HG03196 (cell line): ENCODE measurements around the gene KRT2.

Experiments
- ATAC-seq: cut with Tn5 transposase; IDR thresholded peaks from one replicate; pipeline ENCODE4 v1.9.1; 2021; ENCODE audit not compliant: unreplicated experiment

KRT2 gene

GRCh38 chr12:52617403-52617785 lies 34.6 kb downstream of the KRT2 start:
- no peak for ATAC-seq

- no peak for ATAC-seq
Measured at GRCh38 chr12:52616680-52617402, 35.2 kb downstream of the KRT2 start.

- ATAC-seq: no peak
Measured at GRCh38 chr12:52615912-52616311, 36.1 kb downstream of the KRT2 start.

GRCh38 chr12:52615208-52615868 lies 36.7 kb downstream of the KRT2 start:
- no peak for ATAC-seq

- no peak for ATAC-seq
Measured at GRCh38 chr12:52614381-52615207, 37.4 kb downstream of the KRT2 start.

- ATAC-seq: no peak
Measured at GRCh38 chr12:52613384-52614030, 38.5 kb downstream of the KRT2 start.

GRCh38 chr12:52612431-52613383 lies 39.3 kb downstream of the KRT2 start:
- no peak for ATAC-seq

- ATAC-seq: no peak
Measured at GRCh38 chr12:52611080-52611468, 40.9 kb downstream of the KRT2 start.

GRCh38 chr12:52608826-52609630 lies 43.0 kb downstream of the KRT2 start:
- ATAC-seq: no peak

GRCh38 chr12:52608161-52608560 lies 43.9 kb downstream of the KRT2 start:
- no peak for ATAC-seq

- ATAC-seq: no peak
Measured at GRCh38 chr12:52607314-52607713, 44.7 kb downstream of the KRT2 start.

GRCh38 chr12:52606581-52607218 lies 45.3 kb downstream of the KRT2 start:
- no peak for ATAC-seq

GRCh38 chr12:52606096-52606495 lies 45.9 kb downstream of the KRT2 start:
- ATAC-seq: no peak

- ATAC-seq: no peak
Measured at GRCh38 chr12:52605542-52605941, 46.5 kb downstream of the KRT2 start.

GRCh38 chr12:52604859-52605258 lies 47.2 kb downstream of the KRT2 start:
- ATAC-seq: no peak

- ATAC-seq: no peak
Measured at GRCh38 chr12:52603314-52603713, 48.7 kb downstream of the KRT2 start.

GRCh38 chr12:52602552-52602951 lies 49.5 kb downstream of the KRT2 start:
- ATAC-seq: no peak

GRCh38 chr12:52601671-52602070 lies 50.3 kb downstream of the KRT2 start:
- ATAC-seq: no peak

- no peak for ATAC-seq
Measured at GRCh38 chr12:52600941-52601481, 51.0 kb downstream of the KRT2 start, which contains the start of gene KRT72. Gene KRT72, minus strand, starts transcription at chr12:52601463. Its CDS starts 11 bp downstream, at chr12:52601452.
